GM12874 (cell line): ENCODE measurements around the gene C21orf58.

Source experiments
- TF ChIP-seq, protein P1 (sequence below): IDR thresholded peaks from 2 replicates; pipeline ENCODE4 v1.5.1; 2011; ENCODE audit warnings: low read depth, mild to moderate bottlenecking, control low read depth, low read length, moderate library complexity; ENCODE audit not compliant: insufficient read depth

C21orf58 gene

DNA sequence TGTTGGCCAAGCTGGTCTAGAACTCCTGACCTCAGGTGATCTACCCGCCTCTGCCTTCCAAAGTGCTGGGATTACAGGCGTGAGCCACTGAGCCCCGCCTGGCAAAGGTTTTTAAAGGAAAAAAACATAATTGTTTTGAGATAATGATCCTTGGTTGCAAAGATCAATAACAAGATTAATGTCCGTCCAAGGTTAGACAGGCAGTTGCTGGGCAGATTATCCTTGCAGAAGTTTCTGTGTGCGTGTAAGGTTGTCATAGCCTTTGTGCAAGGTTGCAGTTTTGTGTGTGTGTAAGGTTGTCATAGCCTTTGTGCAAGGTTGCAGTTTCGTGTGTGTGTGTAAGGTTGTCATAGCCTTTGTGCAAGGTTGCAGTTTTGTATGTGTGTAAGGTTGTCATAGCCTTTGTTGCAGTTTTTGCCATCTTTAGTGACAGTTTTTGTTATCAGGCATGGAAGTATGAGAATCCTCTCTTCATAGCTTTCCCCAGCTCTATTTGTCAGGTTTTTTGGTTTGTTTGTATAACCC is 34.0 kb downstream of the C21orf58 start:
- TF ChIP-seq, protein P1, sequence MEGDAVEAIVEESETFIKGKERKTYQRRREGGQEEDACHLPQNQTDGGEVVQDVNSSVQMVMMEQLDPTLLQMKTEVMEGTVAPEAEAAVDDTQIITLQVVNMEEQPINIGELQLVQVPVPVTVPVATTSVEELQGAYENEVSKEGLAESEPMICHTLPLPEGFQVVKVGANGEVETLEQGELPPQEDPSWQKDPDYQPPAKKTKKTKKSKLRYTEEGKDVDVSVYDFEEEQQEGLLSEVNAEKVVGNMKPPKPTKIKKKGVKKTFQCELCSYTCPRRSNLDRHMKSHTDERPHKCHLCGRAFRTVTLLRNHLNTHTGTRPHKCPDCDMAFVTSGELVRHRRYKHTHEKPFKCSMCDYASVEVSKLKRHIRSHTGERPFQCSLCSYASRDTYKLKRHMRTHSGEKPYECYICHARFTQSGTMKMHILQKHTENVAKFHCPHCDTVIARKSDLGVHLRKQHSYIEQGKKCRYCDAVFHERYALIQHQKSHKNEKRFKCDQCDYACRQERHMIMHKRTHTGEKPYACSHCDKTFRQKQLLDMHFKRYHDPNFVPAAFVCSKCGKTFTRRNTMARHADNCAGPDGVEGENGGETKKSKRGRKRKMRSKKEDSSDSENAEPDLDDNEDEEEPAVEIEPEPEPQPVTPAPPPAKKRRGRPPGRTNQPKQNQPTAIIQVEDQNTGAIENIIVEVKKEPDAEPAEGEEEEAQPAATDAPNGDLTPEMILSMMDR: no peak

DNA sequence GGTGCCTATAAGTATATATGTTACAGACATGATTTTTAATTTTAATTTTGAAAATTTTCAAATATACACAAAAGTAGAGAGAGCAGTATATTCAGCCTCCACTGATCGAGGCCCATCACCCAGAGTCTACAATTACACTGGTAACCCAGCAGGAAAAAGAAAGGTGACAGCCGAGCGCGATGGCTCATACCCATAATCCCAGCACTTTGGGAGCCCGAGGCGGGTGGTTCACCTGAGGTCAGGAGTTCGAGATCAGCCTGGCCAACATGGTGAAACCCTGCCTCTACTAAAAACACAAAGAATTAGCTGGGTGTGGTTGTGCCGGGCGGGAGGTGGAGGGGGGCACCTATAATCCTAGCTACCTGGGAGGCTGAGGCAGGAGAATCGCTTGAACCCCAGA is 36.1 kb downstream of the C21orf58 start:
- TF ChIP-seq, protein P1: no peak

DNA sequence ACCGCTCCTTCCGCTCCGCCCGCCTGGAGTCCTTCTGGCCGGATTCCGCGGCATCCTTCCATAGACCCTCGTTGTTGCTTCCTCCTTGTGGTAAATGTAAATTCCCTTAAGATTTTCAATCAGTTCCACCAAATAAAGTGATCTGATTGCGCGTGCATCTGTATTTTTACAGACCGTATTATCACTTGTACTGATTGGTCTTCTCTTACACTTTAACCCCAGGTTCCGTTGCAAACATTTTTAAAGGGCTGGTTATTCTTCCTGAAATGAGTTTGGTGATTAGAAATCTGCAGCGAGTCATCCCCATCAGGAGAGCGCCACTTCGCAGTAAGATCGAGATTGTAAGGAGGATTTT is 37.0 kb downstream of the C21orf58 start:
- TF ChIP-seq, protein P1: no peak

DNA sequence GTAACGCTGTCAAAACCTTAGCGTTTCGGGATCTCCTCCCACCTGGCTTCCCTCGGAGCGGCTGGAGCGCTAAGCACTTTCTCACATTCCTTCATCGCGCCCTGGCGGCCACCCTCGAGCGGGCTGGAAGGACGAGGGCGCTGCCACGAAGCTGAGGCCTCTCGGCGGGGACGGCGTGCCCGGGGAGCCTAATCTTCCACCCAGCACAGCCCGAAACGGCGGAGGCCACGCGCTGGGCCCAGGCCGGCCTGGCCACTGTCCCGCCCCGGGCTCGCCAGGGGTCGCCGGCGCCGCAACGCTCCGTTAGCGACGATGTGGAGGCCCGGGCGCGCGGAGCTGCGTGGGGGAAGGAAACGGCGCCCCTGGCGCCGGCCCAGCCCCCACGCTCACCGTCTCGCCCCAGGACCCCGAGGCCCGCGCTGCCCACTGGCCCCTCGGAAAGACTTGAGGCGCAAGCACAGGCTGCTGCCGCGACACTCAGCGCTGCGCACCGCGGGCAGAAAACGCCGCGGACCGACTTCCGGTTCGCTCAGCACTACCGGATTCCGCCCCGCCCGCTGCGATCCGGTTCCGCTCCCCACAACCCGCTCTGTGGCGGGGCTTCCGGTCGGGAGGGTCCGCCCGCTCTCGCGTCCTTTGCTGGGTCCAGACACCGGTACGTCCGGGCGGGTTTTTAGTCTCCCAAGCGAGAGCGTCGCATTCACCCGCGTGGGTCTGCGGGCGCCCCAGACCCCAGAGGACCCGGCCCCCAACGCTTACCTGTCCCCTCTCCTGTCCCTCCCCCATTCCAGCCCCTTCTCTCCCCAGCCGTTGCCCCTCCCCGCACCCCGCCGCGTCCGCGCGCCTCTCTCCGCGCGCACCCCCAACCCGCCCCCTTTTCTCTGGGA is 37.7 kb downstream of the C21orf58 start, which contains the start of gene YBEY:
Gene YBEY (plus strand): TSS at position 582 of the 887 bp plus-strand sequence. CDS start 572 bp downstream, outside the sequence.
- TF ChIP-seq, protein P1: peak; percentile 23; the same call in 1 of the 2 replicates

DNA sequence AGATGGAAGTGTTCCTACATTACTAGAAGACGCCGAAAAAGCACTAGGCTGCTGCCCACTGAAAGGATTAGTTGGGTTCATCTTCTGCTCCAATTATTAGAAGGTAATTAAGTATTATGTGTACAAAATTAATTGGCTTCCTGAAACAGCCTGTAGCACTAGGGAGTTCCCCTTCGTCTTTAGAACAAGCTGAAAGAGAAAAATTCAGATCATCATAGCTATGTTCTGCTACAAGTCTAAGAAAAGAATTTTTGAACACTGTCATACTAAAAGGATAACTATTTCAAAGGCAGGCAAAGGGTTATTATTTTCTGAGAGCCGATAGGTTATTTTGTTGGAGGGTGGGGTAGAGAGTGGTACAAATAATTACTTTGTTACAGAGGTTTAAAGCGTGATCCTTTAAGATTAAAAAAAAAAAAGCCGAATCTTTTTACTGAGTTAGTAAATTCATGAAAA is 38.4 kb downstream of the C21orf58 start, which contains the start of gene MCM3AP:
Gene MCM3AP (minus strand): TSS at position 406 of the 456 bp plus-strand sequence. CDS start 325 bp downstream, at position 81.
- TF ChIP-seq, protein P1: no peak

DNA sequence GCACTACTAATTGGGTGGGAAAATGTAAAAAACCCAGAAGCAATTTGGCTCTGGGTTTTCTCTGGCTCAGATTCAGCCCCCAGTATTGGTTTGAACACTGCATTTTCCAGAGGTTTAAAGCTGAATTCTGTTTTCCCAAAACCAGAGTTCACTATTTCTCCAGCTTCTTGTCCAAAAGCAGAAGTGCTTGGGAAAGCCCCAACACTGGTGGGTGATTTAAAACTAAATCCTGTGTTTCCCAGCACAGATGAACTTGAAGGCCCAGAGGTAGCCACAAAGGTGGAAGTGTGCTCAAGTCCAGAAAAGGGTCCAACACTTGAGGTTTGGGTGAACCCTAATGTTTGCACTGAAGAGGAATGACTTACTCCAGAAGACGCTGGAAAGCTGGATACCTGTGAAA is 38.9 kb downstream of the C21orf58 start:
- TF ChIP-seq, protein P1: no peak

DNA sequence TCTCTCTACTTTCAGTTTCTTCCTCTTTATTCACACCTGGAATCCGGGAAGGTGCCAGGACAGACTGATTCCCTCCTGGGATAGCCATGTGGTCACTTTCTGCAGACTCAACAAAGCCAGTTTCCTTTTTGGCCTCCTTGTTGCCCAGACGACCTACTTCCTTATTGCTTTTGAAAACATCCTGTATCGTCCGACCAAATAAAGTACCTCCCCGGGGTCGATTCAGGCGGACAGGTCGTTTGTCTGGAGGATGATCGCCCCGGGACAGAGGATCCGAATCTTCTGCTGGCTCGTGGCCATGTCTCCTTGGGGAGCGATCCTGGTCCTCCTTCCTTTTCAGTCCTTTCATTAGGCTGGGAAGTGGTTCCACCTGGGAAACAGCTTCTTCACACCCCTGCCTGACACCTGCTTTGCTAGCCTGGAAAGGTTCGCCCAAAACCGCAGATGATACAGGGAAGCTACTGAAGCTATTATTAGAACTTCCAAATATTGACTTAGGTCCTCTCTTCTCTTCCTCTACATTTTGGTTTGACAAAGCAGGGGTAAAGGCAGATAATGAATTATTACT is 39.5 kb downstream of the C21orf58 start:
- TF ChIP-seq, protein P1: no peak
